HUES64 (cell line): ENCODE data around the gene TGFBR3.

Experiments used
- H3K27ac ChIP-seq: 2 replicates; pipeline ENCODE4 v1.7.0; 2013; ENCODE audit warnings: low read depth, low read length, inconsistent platforms
- H3K27me3 ChIP-seq: 2 replicates; pipeline ENCODE4 v1.6.1; 2013; ENCODE audit warnings: mild to moderate bottlenecking, low read length; ENCODE audit not compliant: insufficient read depth
- H3K36me3 ChIP-seq: 2 replicates; pipeline ENCODE4 v1.6.1; 2013; ENCODE audit warnings: mild to moderate bottlenecking, low read length; ENCODE audit not compliant: insufficient read depth
- H3K4me1 ChIP-seq: 2 replicates; pipeline ENCODE4 v1.6.1; 2013; ENCODE audit warnings: mild to moderate bottlenecking, low read length, moderate library complexity; ENCODE audit not compliant: insufficient read depth
- H3K4me3 ChIP-seq: 2 replicates; pipeline ENCODE4 v1.5.1; 2013; ENCODE audit warnings: mild to moderate bottlenecking, low read length, moderate library complexity
- H3K9ac ChIP-seq: 2 replicates; pipeline ENCODE4 v1.6.1; 2013; ENCODE audit warnings: mild to moderate bottlenecking, low read depth, low read length
- H3K9me3 ChIP-seq: 2 replicates; pipeline ENCODE4 v1.6.1; 2013; ENCODE audit warnings: low read depth, low read length; ENCODE audit not compliant: insufficient read depth
- WGBS: fragments of 150-250, 120-280 bp; methylation state at CpG from one replicate; pipeline ENCODE4 v1.1.7; 2013; ENCODE audit warnings: missing lambda C conversion rate; 5-methylcytosine and 5-hydroxymethylcytosine counted together

TGFBR3 gene

GRCh38 chr1:91736715-91737615 lies 149.0 kb downstream of the TGFBR3 start:
- H3K27me3 ChIP-seq: no peaks in the 10 kb centered on the region
- H3K9me3 ChIP-seq: no peaks in the 10 kb centered on the region
- no peak overlapping the region for H3K4me3 ChIP-seq
- WGBS: 74% methylated on average over 13 of the region's 13 CpGs
- peaks cover 19% of the 10 kb centered on the region; the same call in 1 of the 2 replicates for H3K4me1 ChIP-seq
- H3K9ac ChIP-seq: peak overlapping the region; percentile 32; the same call in 1 of the 2 replicates
- peak overlapping the region; percentile 50 for H3K27ac ChIP-seq
- H3K36me3 ChIP-seq: no peaks in the 10 kb centered on the region

GRCh38 chr1:91736146-91736714 lies 149.7 kb downstream of the TGFBR3 start:
- no peak overlapping the region for H3K4me3 ChIP-seq

GRCh38 chr1:91735266-91735845 lies 150.6 kb downstream of the TGFBR3 start:
- H3K27ac ChIP-seq: no peak overlapping the region
- H3K4me1 ChIP-seq: peaks cover 30% of the 10 kb centered on the region; the same call in 1 of the 2 replicates
- no peak overlapping the region for H3K4me3 ChIP-seq
- no peak overlapping the region for H3K9ac ChIP-seq
- 93% methylated on average over 4 of the region's 4 CpGs for WGBS
- H3K27me3 ChIP-seq: no peaks in the 10 kb centered on the region
- H3K9me3 ChIP-seq: no peaks in the 10 kb centered on the region
- no peaks in the 10 kb centered on the region for H3K36me3 ChIP-seq

More at GRCh38 chr1:91736146-91736714, 149.7 kb downstream of the TGFBR3 start:
- no peak overlapping the region for H3K9ac ChIP-seq
- no peaks in the 10 kb centered on the region for H3K27me3 ChIP-seq
- WGBS: 94% methylated on average over 8 of the region's 8 CpGs
- no peak overlapping the region; the same call in 1 of the 2 replicates for H3K27ac ChIP-seq
- no peaks in the 10 kb centered on the region for H3K9me3 ChIP-seq
- H3K36me3 ChIP-seq: no peaks in the 10 kb centered on the region
- peaks cover 25% of the 10 kb centered on the region; the same call in 1 of the 2 replicates for H3K4me1 ChIP-seq

- Histone ChIP-seq H3K27ac (no peak overlapping the region), H3K4me1 (peaks cover 30% of the 10 kb centered on the region; the same call in 1 of the 2 replicates), H3K27me3 (no peaks in the 10 kb centered on the region), H3K4me3 (no peak overlapping the region), H3K9ac (no peak overlapping the region), H3K36me3 (no peaks in the 10 kb centered on the region), H3K9me3 (no peaks in the 10 kb centered on the region)
- 80% methylated on average over 8 of the region's 8 CpGs for WGBS
Observed at GRCh38 chr1:91734761-91735160, 151.2 kb downstream of the TGFBR3 start.

- H3K9me3 ChIP-seq: no peaks in the 10 kb centered on the region
- no peak overlapping the region for H3K9ac ChIP-seq
- no peak overlapping the region for H3K27ac ChIP-seq
- H3K27me3 ChIP-seq: no peaks in the 10 kb centered on the region
- no peak overlapping the region for H3K4me3 ChIP-seq
- H3K36me3 ChIP-seq: no peaks in the 10 kb centered on the region
- WGBS: 86% methylated on average over 8 of the region's 8 CpGs
- peaks cover 30% of the 10 kb centered on the region; the same call in 1 of the 2 replicates for H3K4me1 ChIP-seq
Observed at GRCh38 chr1:91733108-91733710, 152.7 kb downstream of the TGFBR3 start.

GRCh38 chr1:91732291-91733107 lies 153.5 kb downstream of the TGFBR3 start:
- no peak overlapping the region for H3K27ac ChIP-seq
- no peak overlapping the region for H3K9ac ChIP-seq

GRCh38 chr1:91731815-91732214 lies 154.1 kb downstream of the TGFBR3 start:
- H3K27ac ChIP-seq: no peak overlapping the region
- no peak overlapping the region for H3K4me3 ChIP-seq
- no peaks in the 10 kb centered on the region for H3K36me3 ChIP-seq
- peaks cover 26% of the 10 kb centered on the region; the same call in 1 of the 2 replicates for H3K4me1 ChIP-seq
- 87% methylated on average over 4 of the region's 4 CpGs for WGBS
- no peak overlapping the region for H3K9ac ChIP-seq
- no peaks in the 10 kb centered on the region for H3K9me3 ChIP-seq
- H3K27me3 ChIP-seq: no peaks in the 10 kb centered on the region

More at GRCh38 chr1:91732291-91733107, 153.5 kb downstream of the TGFBR3 start:
- H3K4me3 ChIP-seq: no peak overlapping the region
- peaks cover 30% of the 10 kb centered on the region; the same call in 1 of the 2 replicates for H3K4me1 ChIP-seq
- no peaks in the 10 kb centered on the region for H3K27me3 ChIP-seq
- H3K36me3 ChIP-seq: no peaks in the 10 kb centered on the region
- H3K9me3 ChIP-seq: no peaks in the 10 kb centered on the region
- WGBS: 87% methylated on average over 15 of the region's 15 CpGs

- Histone ChIP-seq H3K9ac (no peak overlapping the region), H3K9me3 (no peaks in the 10 kb centered on the region), H3K4me1 (peaks cover 20% of the 10 kb centered on the region; the same call in 1 of the 2 replicates), H3K27me3 (no peaks in the 10 kb centered on the region), H3K27ac (no peak overlapping the region), H3K4me3 (no peak overlapping the region), H3K36me3 (no peaks in the 10 kb centered on the region)
- WGBS: 87% methylated on average over 15 of the region's 15 CpGs
Observed at GRCh38 chr1:91730801-91731732, 154.9 kb downstream of the TGFBR3 start.

- H3K4me1 ChIP-seq: peaks cover 20% of the 10 kb centered on the region; the same call in 1 of the 2 replicates
Observed at GRCh38 chr1:91729621-91730358, 156.2 kb downstream of the TGFBR3 start.

More at GRCh38 chr1:91729621-91730358, 156.2 kb downstream of the TGFBR3 start:
- Histone ChIP-seq H3K27me3 (no peaks in the 10 kb centered on the region), H3K4me3 (no peak overlapping the region), H3K9ac (no peak overlapping the region), H3K36me3 (no peaks in the 10 kb centered on the region), H3K27ac (no peak overlapping the region), H3K9me3 (no peaks in the 10 kb centered on the region)
- WGBS: 92% methylated on average over 11 of the region's 11 CpGs
